GM23248 (cell line): ENCODE results near the gene PEX5. TPM values are rescaled to one million over a fixed set of nuclear protein-coding genes. Genes with fewer than 3 reads are reported as not detected.

ENCODE experiments used
- DNase-seq: peaks from one replicate; pipeline ENCODE4 v3.0.0-alpha.2; 2015
- H2AFZ ChIP-seq: fragments of 200-600 bp; sonication (generic); 2 replicates; pipeline ENCODE4 v1.6.1; 2016; ENCODE audit warnings: antibody characterized with exemption
- H3F3A ChIP-seq: fragments of 200-600 bp; sonication (generic); 2 replicates; pipeline ENCODE4 v1.6.1; 2016; ENCODE audit warnings: mild to moderate bottlenecking, antibody characterized with exemption, mixed run types; ENCODE audit not compliant: insufficient read depth
- H3K27ac ChIP-seq: fragments of 200-600 bp; sonication (generic); 2 replicates; pipeline ENCODE4 v1.5.1; 2016; ENCODE audit warnings: mild to moderate bottlenecking
- H3K27me3 ChIP-seq: fragments of 200-600 bp; sonication (generic); replicated peaks from 2 replicates; pipeline ENCODE4 v1.6.1; 2016; ENCODE audit warnings: mild to moderate bottlenecking; ENCODE audit not compliant: insufficient read depth
- H3K36me3 ChIP-seq: fragments of 200-600 bp; sonication (generic); 2 replicates; pipeline ENCODE4 v1.6.1; 2016; ENCODE audit warnings: low read depth, mild to moderate bottlenecking
- H3K4me1 ChIP-seq: fragments of 200-600 bp; sonication (generic); 2 replicates; pipeline ENCODE4 v1.6.1; 2016; ENCODE audit warnings: mild to moderate bottlenecking; ENCODE audit not compliant: insufficient read depth
- H3K4me2 ChIP-seq: fragments of 200-600 bp; sonication (generic); one replicate; pipeline ENCODE4 v1.6.1; 2016; ENCODE audit warnings: mild to moderate bottlenecking; ENCODE audit not compliant: unreplicated experiment
- H3K4me3 ChIP-seq: fragments of 200-600 bp; sonication (generic); 2 replicates; pipeline ENCODE4 v1.5.1; 2016; ENCODE audit warnings: mild to moderate bottlenecking
- H3K79me2 ChIP-seq: fragments of 200-600 bp; sonication (generic); 2 replicates; pipeline ENCODE4 v1.6.1; 2016; ENCODE audit warnings: mild to moderate bottlenecking; ENCODE audit not compliant: insufficient read depth
- H3K9ac ChIP-seq: fragments of 200-600 bp; sonication (generic); 2 replicates; pipeline ENCODE4 v1.6.1; 2016; ENCODE audit warnings: mild to moderate bottlenecking
- H3K9me2 ChIP-seq: fragments of 200-600 bp; sonication (generic); 2 replicates; pipeline ENCODE4 v1.6.1; 2016; ENCODE audit warnings: mixed run types, mild to moderate bottlenecking, moderate library complexity; ENCODE audit not compliant: insufficient read depth
- H3K9me3 ChIP-seq: fragments of 200-600 bp; sonication (generic); one replicate; pipeline ENCODE4 v1.6.1; 2017; ENCODE audit warnings: low read depth
- H4K20me1 ChIP-seq: fragments of 200-600 bp; sonication (generic); 2 replicates; pipeline ENCODE4 v1.6.0; 2016; ENCODE audit not compliant: insufficient read depth
- EZH2 ChIP-seq: fragments of 200-600 bp; sonication (generic); IDR thresholded peaks from 2 replicates; pipeline ENCODE4 v1.6.1; 2018; ENCODE audit warnings: antibody characterized with exemption, mild to moderate bottlenecking; ENCODE audit not compliant: insufficient read depth, poor library complexity, severe bottlenecking
- EZH2phosphoT487 ChIP-seq: fragments of 200-600 bp; sonication (generic); IDR thresholded peaks from 2 replicates; pipeline ENCODE4 v1.6.1; 2018; ENCODE audit warnings: antibody characterized with exemption, moderate library complexity, mild to moderate bottlenecking, low read depth; ENCODE audit not compliant: insufficient read depth
- WGBS, 2 experiments: methylation state at CpG; one replicate each; pipeline ENCODE4 v1.1.6; 2015 to 2017; ENCODE audit warnings: low lambda C conversion rate in 2 of 2, low coverage in 1 of 2; ENCODE audit errors: missing lambda C conversion rate in 2 of 2; 5-methylcytosine and 5-hydroxymethylcytosine counted together
- in situ Hi-C: fragments of 300-500 bp; cut with MboI; formaldehyde crosslinking; loops from 2 replicates; pipeline ENCODE4 v1.15.0; 2020
- polyA plus RNA-seq: library from polyadenylated mRNA; unstranded; fragments of >200 nt; fragmentation: Nextera tagmentation; extraction: Ambion mirVana; gene quantifications from 2 replicates; pipeline ENCODE4 v1.2.1, GENCODE V29; 2016
- total RNA-seq: library from RNA; depleted of rRNA; stranded (reverse); fragments of >200 nt; shearing (Covaris generic); gene quantifications from 2 replicates; pipeline ENCODE4 v1.2.3, GENCODE V29; 2014

PEX5 gene
- total and polyA plus RNA-seq, 2 experiments from 2014 or later = 6.8 to 27.8 TPM

DNA sequence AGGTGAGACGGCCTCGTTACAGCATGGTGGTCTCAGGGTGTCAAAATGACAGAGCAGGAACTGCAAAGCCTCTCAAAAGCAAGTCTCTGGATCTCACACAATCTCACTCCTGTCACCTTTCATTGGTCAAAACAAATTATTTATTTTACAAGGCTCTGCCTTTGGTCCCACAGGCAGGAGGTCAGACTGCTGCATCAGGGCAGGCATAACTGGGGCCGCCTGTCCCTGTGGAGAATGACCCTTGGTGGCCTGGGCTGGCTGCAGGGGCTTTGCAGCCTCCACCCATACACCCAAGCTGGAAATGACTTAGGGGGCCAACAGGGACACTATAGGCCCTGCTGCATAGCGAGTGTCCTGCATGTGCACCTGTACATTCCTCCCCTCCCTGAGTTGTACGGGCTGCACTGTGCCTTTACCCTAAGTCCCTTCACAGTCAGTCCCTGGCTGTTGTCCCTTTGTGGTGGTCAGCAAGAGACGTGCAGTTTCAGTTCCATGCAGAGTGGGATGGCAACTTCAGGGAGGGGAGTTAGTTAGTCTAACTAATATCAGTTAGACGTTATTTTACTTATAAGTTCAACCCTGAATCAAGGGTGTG, 28.1 kb downstream of the PEX5 start:
- no peaks in the 10 kb centered on the region for H3K27me3 ChIP-seq
- no peak overlapping the region for H2AFZ ChIP-seq
- no peak overlapping the region for H3K27ac ChIP-seq
- H3F3A ChIP-seq = no peaks in the 10 kb centered on the region
- H3K9me2 ChIP-seq = no peaks in the 10 kb centered on the region
- no peak for DNase-seq
- 58 to 66% methylated on average over 7 of the region's 7 CpGs for WGBS, 2 experiments
- H3K9me3 ChIP-seq = no peaks in the 10 kb centered on the region
- H4K20me1 ChIP-seq = no peaks in the 10 kb centered on the region
- H3K79me2 ChIP-seq = no peaks in the 10 kb centered on the region
- in situ Hi-C loops = no loop called here
- peaks cover 3% of the 10 kb centered on the region; the same call in 1 of the 2 replicates for H3K36me3 ChIP-seq
- H3K4me3 ChIP-seq = no peak overlapping the region
- TF ChIP-seq EZH2 (no peak), EZH2phosphoT487 (no peak)
- H3K9ac ChIP-seq = no peak overlapping the region
- H3K4me2 ChIP-seq = no peak overlapping the region
- no peaks in the 10 kb centered on the region for H3K4me1 ChIP-seq

DNA sequence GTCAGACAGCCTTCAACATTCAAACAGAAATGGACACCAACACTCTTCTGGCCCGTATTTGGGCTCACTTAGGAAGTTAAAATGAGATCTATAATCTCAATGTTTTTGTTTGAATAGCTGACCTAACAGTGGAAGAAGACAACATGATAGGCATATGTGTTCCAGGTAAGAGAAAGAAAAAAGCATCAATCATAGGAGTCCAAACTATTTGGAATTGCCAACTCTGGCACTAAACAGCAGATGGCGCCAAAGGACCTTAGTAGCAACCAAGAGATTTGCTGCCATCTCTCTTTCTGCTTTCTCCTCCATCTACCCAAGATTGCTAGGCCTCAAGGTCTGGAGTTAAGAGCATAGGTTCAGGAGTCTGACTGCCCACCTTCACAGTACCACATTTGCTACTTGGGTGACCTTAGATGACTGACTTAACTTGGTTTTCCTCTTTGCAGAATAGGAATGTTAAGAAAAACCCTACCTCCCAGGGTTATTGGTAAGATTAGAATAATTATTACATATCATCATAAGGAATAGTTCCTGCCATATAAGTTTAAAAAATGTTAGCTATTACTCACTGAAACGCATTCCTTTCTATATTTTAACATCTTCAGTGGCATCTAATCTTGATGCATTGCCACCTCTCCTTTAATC, 30.2 kb downstream of the PEX5 start:
- H3K4me1 ChIP-seq = no peaks in the 10 kb centered on the region
- no peaks in the 10 kb centered on the region for H3K36me3 ChIP-seq
- TF ChIP-seq EZH2phosphoT487 (no peak), EZH2 (no peak)
- no peak overlapping the region for H3K9ac ChIP-seq
- H4K20me1 ChIP-seq = no peaks in the 10 kb centered on the region
- 1% methylated on average over 3 of the region's 3 CpGs for WGBS, 2 experiments
- no peaks in the 10 kb centered on the region for H3K27me3 ChIP-seq
- H3K4me2 ChIP-seq = no peak overlapping the region
- no peaks in the 10 kb centered on the region for H3K79me2 ChIP-seq
- H3K9me2 ChIP-seq = no peaks in the 10 kb centered on the region
- H3K27ac ChIP-seq = no peak overlapping the region
- in situ Hi-C loops = loop anchor here (5.0 kb wide), 1 partner anchor 413 kb away; no protein-coding TSS in a partner anchor
- no peak overlapping the region for H3K4me3 ChIP-seq
- no peak overlapping the region for H2AFZ ChIP-seq
- H3F3A ChIP-seq = no peaks in the 10 kb centered on the region
- H3K9me3 ChIP-seq = no peaks in the 10 kb centered on the region
- DNase-seq = peak; percentile 84

DNA sequence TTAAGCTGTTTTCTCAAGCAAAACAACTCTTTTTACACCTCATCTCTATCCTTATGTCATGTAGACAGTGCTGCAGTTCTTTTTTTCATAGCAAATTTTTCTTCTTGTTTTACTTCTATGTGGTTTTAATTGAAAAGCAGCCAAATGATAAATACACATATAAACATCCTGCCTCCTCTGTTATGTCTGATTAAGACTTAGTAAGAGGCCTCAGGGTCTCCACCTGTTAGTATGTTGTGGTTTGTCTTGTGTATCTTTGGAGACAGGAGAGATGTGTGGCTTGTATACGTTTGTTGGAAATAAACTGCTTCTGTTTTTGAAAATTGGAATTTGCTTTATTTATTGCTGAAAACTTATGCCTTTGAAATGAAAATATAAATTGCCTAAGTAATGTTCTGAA, 32.0 kb downstream of the PEX5 start:
- Histone ChIP-seq H4K20me1 (no peaks in the 10 kb centered on the region), H3K27ac (no peak overlapping the region), H3K79me2 (no peaks in the 10 kb centered on the region), H3K4me1 (no peaks in the 10 kb centered on the region), H3K4me3 (no peak overlapping the region), H3K4me2 (no peak overlapping the region), H2AFZ (no peak overlapping the region), H3F3A (no peaks in the 10 kb centered on the region), H3K36me3 (no peaks in the 10 kb centered on the region), H3K9me2 (no peaks in the 10 kb centered on the region), H3K9me3 (no peaks in the 10 kb centered on the region), H3K27me3 (no peaks in the 10 kb centered on the region), H3K9ac (no peak overlapping the region)
- TF ChIP-seq EZH2 = no peak
- no peak for TF ChIP-seq EZH2phosphoT487
- 67 to 79% methylated on average over 1 of the region's 1 CpG for WGBS, 2 experiments
- in situ Hi-C loops = loop anchor here (5.0 kb wide), 1 partner anchor 411 kb away; no protein-coding TSS in a partner anchor
- no peak for DNase-seq

DNA sequence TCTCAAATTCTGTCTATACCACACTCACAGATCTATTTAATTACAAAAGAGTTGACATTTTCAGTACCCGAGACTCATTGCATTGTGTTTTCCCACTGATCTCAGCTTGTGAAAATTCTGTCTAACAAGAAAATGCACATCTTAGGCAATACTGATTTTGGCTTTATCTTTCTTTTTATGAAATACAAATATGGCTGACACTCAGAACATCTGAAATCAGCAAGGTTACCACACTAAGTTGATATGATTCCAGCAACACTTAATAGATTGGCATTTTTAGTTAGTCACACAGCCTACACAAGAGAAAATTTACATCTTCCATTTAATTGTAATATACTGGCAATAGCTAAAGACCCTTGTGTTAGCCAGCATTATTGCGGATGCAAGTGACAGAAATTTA, 40.3 kb downstream of the PEX5 start:
- Histone ChIP-seq H3K9me3 (no peaks in the 10 kb centered on the region), H2AFZ (no peak overlapping the region), H3K4me2 (no peak overlapping the region), H3K9ac (no peak overlapping the region), H3K4me1 (no peaks in the 10 kb centered on the region), H3K27me3 (peaks cover 21% of the 10 kb centered on the region), H3K9me2 (no peaks in the 10 kb centered on the region), H3K79me2 (no peaks in the 10 kb centered on the region), H3F3A (no peaks in the 10 kb centered on the region), H3K4me3 (no peak overlapping the region), H3K36me3 (no peaks in the 10 kb centered on the region), H3K27ac (no peak overlapping the region), H4K20me1 (no peaks in the 10 kb centered on the region)
- peak; percentile 17 for DNase-seq
- 28 to 32% methylated on average over 2 of the region's 2 CpGs for WGBS, 2 experiments
- TF ChIP-seq EZH2 (no peak), EZH2phosphoT487 (no peak)
- in situ Hi-C loops = no loop called here
